HG03469 (cell line): ENCODE data around the gene MGMT.

Experiments
- ATAC-seq: cut with Tn5 transposase; IDR thresholded peaks from one replicate; pipeline ENCODE4 v1.9.1; 2021; ENCODE audit warnings: mild to moderate bottlenecking, moderate library complexity, moderate number of reproducible peaks; ENCODE audit not compliant: unreplicated experiment

MGMT gene

GRCh38 chr10:129494176-129494575, 27.1 kb downstream of the MGMT start:
- ATAC-seq = no peak

GRCh38 chr10:129494740-129495139, 27.7 kb downstream of the MGMT start:
- no peak for ATAC-seq

GRCh38 chr10:129495256-129495655, 28.2 kb downstream of the MGMT start:
- no peak for ATAC-seq

- no peak for ATAC-seq
Observed at GRCh38 chr10:129495698-129496097, 28.7 kb downstream of the MGMT start.

GRCh38 chr10:129497013-129497412, 30.0 kb downstream of the MGMT start:
- no peak for ATAC-seq

GRCh38 chr10:129498680-129499079, 31.6 kb downstream of the MGMT start:
- ATAC-seq = no peak

- no peak for ATAC-seq
Observed at GRCh38 chr10:129500617-129501339, 33.7 kb downstream of the MGMT start.

- ATAC-seq = peak; percentile 99
Observed at GRCh38 chr10:129501652-129502436, 34.8 kb downstream of the MGMT start.

- no peak for ATAC-seq
Observed at GRCh38 chr10:129502448-129502847, 35.4 kb downstream of the MGMT start.

GRCh38 chr10:129505500-129506075, 38.5 kb downstream of the MGMT start:
- no peak for ATAC-seq

- no peak for ATAC-seq
Observed at GRCh38 chr10:129506101-129506797, 39.2 kb downstream of the MGMT start.

- ATAC-seq = no peak
Observed at GRCh38 chr10:129507216-129507889, 40.3 kb downstream of the MGMT start.

GRCh38 chr10:129509155-129509554, 42.1 kb downstream of the MGMT start:
- no peak for ATAC-seq

GRCh38 chr10:129509835-129510234, 42.8 kb downstream of the MGMT start:
- no peak for ATAC-seq

GRCh38 chr10:129511086-129511485, 44.0 kb downstream of the MGMT start:
- no peak for ATAC-seq

- ATAC-seq = no peak
Observed at GRCh38 chr10:129511758-129512157, 44.7 kb downstream of the MGMT start.

GRCh38 chr10:129513312-129513711, 46.3 kb downstream of the MGMT start:
- ATAC-seq = no peak

- no peak for ATAC-seq
Observed at GRCh38 chr10:129514568-129515451, 47.8 kb downstream of the MGMT start.

- ATAC-seq = no peak
Observed at GRCh38 chr10:129516846-129517679, 50.0 kb downstream of the MGMT start.
